Calu3 (cell line): ENCODE results near the gene CENPN. TPM values are rescaled to one million over a fixed set of nuclear protein-coding genes. Genes with fewer than 3 reads are reported as not detected.

ENCODE experiments used
- BruUV-seq: library from RNA; stranded (reverse); fragments of 400-500 nt; replicated peaks from 2 replicates; lab custom pipeline; 2021; lab: Mats Ljungman, UMichigan
- CTCF ChIA-PET: fragments of 300-600 bp; sonication (Branson Sonifier 250); formaldehyde crosslinking; loops from one replicate; lab custom pipeline; 2022; ENCODE audit warnings: antibody characterized with exemption; lab: Charles Lee
- DNase-seq: peaks from one replicate; pipeline ENCODE4 v3.0.0; 2022
- H3K27ac Mint-ChIP-seq: one replicate; pipeline ENCODE4 v1.8.0; 2022; ENCODE audit warnings: mixed read lengths; ENCODE audit not compliant: unreplicated experiment
- H3K27me3 Mint-ChIP-seq: one replicate; pipeline ENCODE4 v1.8.0; 2022; ENCODE audit warnings: mixed read lengths; ENCODE audit not compliant: unreplicated experiment
- H3K36me3 Mint-ChIP-seq: one replicate; pipeline ENCODE4 v1.8.0; 2022; ENCODE audit warnings: mild to moderate bottlenecking, moderate library complexity, mixed read lengths; ENCODE audit not compliant: insufficient read depth, unreplicated experiment
- H3K4me1 Mint-ChIP-seq: one replicate; pipeline ENCODE4 v1.8.0; 2022; ENCODE audit warnings: mild to moderate bottlenecking, low read depth, mixed read lengths; ENCODE audit not compliant: unreplicated experiment
- H3K4me3 Mint-ChIP-seq: one replicate; pipeline ENCODE4 v1.8.0; 2022; ENCODE audit warnings: mild to moderate bottlenecking, low read depth, moderate library complexity, mixed read lengths; ENCODE audit not compliant: unreplicated experiment
- H3K9me3 Mint-ChIP-seq: one replicate; pipeline ENCODE4 v1.8.0; 2022; ENCODE audit warnings: low read depth, mixed read lengths; ENCODE audit not compliant: unreplicated experiment
- CTCF ChIP-seq: fragments of 200-600 bp; IDR thresholded peaks from one replicate; pipeline ENCODE4 v1.8.0; 2022; ENCODE audit warnings: antibody characterized with exemption; ENCODE audit not compliant: unreplicated experiment
- intact Hi-C: fragments of 100-400 bp; cut with micrococcal nuclease; formaldehyde crosslinking; loops from one replicate; pipeline ENCODE4 v1.10.0; 2022; ENCODE audit not compliant: unreplicated experiment
- total RNA-seq: library from RNA; stranded (reverse); gene quantifications from 2 replicates; pipeline ENCODE4 v1.2.3, GENCODE V29; 2022

CENPN gene
- total RNA-seq, 1 experiment from 2014 or later: 81.5 TPM

GRCh38 chr16:81061307-81061640 is 54.3 kb downstream of the CENPN start:
- no peaks in the 10 kb centered on the region for H3K27me3 Mint-ChIP-seq
- TF ChIP-seq CTCF: no peak
- H3K36me3 Mint-ChIP-seq: no peaks in the 10 kb centered on the region
- intact Hi-C loops: no loop called here
- H3K4me3 Mint-ChIP-seq: no peak overlapping the region
- H3K9me3 Mint-ChIP-seq: no peaks in the 10 kb centered on the region
- no peak for DNase-seq
- H3K27ac Mint-ChIP-seq: no peak overlapping the region
- no peaks in the 10 kb centered on the region for H3K4me1 Mint-ChIP-seq
- BruUV-seq: no TSS peak
- CTCF ChIA-PET: no interaction called here

GRCh38 chr16:81061871-81062608 is 55.0 kb downstream of the CENPN start:
- Mint-ChIP-seq H3K36me3 (no peaks in the 10 kb centered on the region), H3K9me3 (no peaks in the 10 kb centered on the region), H3K27ac (no peak overlapping the region), H3K4me3 (no peak overlapping the region), H3K4me1 (no peaks in the 10 kb centered on the region), H3K27me3 (no peaks in the 10 kb centered on the region)
- no peak for TF ChIP-seq CTCF
- no peak for DNase-seq
- intact Hi-C loops: no loop called here
- CTCF ChIA-PET: no interaction called here
- no TSS peak for BruUV-seq

GRCh38 chr16:81066681-81067080 is 59.7 kb downstream of the CENPN start:
- Mint-ChIP-seq H3K36me3 (no peaks in the 10 kb centered on the region), H3K27ac (no peak overlapping the region), H3K4me3 (no peak overlapping the region), H3K4me1 (peaks cover 9% of the 10 kb centered on the region), H3K9me3 (no peaks in the 10 kb centered on the region), H3K27me3 (no peaks in the 10 kb centered on the region)
- intact Hi-C loops: no loop called here
- no TSS peak for BruUV-seq
- CTCF ChIA-PET: no interaction called here
- no peak for TF ChIP-seq CTCF
- no peak for DNase-seq

- intact Hi-C loops: no loop called here
- no peak for DNase-seq
- no peaks in the 10 kb centered on the region for H3K9me3 Mint-ChIP-seq
- H3K4me1 Mint-ChIP-seq: peaks cover 14% of the 10 kb centered on the region
- no peaks in the 10 kb centered on the region for H3K27me3 Mint-ChIP-seq
- H3K4me3 Mint-ChIP-seq: no peak overlapping the region
- CTCF ChIA-PET: no interaction called here
- no TSS peak for BruUV-seq
- no peaks in the 10 kb centered on the region for H3K36me3 Mint-ChIP-seq
- no peak overlapping the region for H3K27ac Mint-ChIP-seq
- TF ChIP-seq CTCF: no peak
Observed at GRCh38 chr16:81067166-81067565, 60.2 kb downstream of the CENPN start.
